Measurements from ENCODE around the gene WDR38. TPM values are rescaled to one million over a fixed set of nuclear protein-coding genes. Genes with fewer than 3 reads are reported as not detected.

Gene WDR38
- total and polyA plus RNA-seq, 2 of the 13 experiments (the other 11 are each of a cell fraction or from before 2014, with no cell fraction given), result not detected

DNA sequence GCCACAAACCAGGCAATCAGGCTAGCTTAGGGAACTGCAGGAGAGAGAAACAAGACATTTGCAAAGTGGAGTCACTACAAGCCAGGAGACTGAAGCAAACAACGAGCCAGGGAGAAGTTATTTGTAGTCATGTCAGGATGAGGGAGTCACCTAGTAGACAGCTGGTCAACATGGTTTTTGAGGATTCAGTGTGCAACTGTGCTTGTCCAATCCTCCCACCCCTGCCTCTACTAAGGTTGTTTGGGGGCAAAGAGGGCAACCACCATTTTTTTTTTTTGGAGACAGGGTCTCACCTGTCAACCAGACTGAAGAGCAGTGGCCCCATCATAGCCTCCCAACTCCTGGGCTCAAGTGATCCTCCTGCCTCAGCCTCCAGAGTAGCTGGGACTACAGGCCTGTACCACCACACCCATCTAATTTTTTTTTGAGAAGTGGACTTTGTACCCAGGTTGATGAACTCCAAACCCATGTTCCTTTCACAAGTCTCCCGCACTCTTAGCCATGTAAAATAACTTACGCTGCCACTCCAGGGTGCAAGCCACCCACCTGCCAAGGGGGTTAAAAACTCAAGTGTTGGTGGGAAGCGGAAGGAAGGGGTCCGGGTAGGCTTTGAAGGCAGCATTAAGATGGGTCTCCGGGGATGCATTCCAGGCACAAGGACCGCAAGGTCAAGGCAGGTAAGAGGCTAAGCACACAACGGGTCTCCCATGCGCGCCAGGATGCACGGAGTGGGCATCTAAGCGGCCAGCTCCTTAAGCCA is 7.5 kb downstream of the WDR38 start (continued):
- TF ChIP-seq, protein P1, sequence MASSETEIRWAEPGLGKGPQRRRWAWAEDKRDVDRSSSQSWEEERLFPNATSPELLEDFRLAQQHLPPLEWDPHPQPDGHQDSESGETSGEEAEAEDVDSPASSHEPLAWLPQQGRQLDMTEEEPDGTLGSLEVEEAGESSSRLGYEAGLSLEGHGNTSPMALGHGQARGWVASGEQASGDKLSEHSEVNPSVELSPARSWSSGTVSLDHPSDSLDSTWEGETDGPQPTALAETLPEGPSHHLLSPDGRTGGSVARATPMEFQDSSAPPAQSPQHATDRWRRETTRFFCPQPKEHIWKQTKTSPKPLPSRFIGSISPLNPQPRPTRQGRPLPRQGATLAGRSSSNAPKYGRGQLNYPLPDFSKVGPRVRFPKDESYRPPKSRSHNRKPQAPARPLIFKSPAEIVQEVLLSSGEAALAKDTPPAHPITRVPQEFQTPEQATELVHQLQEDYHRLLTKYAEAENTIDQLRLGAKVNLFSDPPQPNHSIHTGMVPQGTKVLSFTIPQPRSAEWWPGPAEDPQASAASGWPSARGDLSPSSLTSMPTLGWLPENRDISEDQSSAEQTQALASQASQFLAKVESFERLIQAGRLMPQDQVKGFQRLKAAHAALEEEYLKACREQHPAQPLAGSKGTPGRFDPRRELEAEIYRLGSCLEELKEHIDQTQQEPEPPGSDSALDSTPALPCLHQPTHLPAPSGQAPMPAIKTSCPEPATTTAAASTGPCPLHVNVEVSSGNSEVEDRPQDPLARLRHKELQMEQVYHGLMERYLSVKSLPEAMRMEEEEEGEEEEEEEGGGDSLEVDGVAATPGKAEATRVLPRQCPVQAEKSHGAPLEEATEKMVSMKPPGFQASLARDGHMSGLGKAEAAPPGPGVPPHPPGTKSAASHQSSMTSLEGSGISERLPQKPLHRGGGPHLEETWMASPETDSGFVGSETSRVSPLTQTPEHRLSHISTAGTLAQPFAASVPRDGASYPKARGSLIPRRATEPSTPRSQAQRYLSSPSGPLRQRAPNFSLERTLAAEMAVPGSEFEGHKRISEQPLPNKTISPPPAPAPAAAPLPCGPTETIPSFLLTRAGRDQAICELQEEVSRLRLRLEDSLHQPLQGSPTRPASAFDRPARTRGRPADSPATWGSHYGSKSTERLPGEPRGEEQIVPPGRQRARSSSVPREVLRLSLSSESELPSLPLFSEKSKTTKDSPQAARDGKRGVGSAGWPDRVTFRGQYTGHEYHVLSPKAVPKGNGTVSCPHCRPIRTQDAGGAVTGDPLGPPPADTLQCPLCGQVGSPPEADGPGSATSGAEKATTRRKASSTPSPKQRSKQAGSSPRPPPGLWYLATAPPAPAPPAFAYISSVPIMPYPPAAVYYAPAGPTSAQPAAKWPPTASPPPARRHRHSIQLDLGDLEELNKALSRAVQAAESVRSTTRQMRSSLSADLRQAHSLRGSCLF (CRISPR knock-in tag; IDR thresholded peaks at IDR 0.05; ENCODE audit: borderline replicate concordance), result no peak
- TF ChIP-seq ZNF326 (CRISPR knock-in tag; IDR thresholded peaks at IDR 0.05; ENCODE audit: borderline replicate concordance) (no peak), ZNF263 (CRISPR knock-in tag; IDR thresholded peaks at IDR 0.05) (no peak), CBX1 (IDR thresholded peaks at IDR 0.05; ENCODE audit: low read depth) (no peak), ZNF672 (CRISPR knock-in tag; IDR thresholded peaks at IDR 0.05) (no peak), HOXA3 (CRISPR knock-in tag; IDR thresholded peaks at IDR 0.05) (no peak), ZNF768 (CRISPR knock-in tag; IDR thresholded peaks at IDR 0.05) (no peak), SOX5 (CRISPR knock-in tag; IDR thresholded peaks at IDR 0.05; ENCODE audit: borderline replicate concordance) (0 out of 2 replicates have a peak, but pooled peaks have one; percentile 16), ONECUT2 (CRISPR knock-in tag; IDR thresholded peaks at IDR 0.05) (no peak), FOXK2 (IDR thresholded peaks at IDR 0.05) (no peak), MXI1 (IDR thresholded peaks at IDR 0.05; ENCODE audit: borderline replicate concordance, low read depth, low read length) (no peak), CHCHD3 (CRISPR knock-in tag; IDR thresholded peaks at IDR 0.05) (no peak), ZIK1 (CRISPR knock-in tag; IDR thresholded peaks at IDR 0.05; ENCODE audit: borderline replicate concordance, low read depth) (no peak), POLR2G (IDR thresholded peaks at IDR 0.05; ENCODE audit: low read depth, low read length) (0 out of 2 replicates have a peak, but pooled peaks have one; percentile 16), NFE2L2 (IDR thresholded peaks at IDR 0.05; ENCODE audit: low read length) (no peak)
- TF ChIP-seq, protein P2, sequence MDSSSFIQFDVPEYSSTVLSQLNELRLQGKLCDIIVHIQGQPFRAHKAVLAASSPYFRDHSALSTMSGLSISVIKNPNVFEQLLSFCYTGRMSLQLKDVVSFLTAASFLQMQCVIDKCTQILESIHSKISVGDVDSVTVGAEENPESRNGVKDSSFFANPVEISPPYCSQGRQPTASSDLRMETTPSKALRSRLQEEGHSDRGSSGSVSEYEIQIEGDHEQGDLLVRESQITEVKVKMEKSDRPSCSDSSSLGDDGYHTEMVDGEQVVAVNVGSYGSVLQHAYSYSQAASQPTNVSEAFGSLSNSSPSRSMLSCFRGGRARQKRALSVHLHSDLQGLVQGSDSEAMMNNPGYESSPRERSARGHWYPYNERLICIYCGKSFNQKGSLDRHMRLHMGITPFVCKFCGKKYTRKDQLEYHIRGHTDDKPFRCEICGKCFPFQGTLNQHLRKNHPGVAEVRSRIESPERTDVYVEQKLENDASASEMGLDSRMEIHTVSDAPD (CRISPR knock-in tag; IDR thresholded peaks at IDR 0.05), result no peak
- TF ChIP-seq, protein P3, sequence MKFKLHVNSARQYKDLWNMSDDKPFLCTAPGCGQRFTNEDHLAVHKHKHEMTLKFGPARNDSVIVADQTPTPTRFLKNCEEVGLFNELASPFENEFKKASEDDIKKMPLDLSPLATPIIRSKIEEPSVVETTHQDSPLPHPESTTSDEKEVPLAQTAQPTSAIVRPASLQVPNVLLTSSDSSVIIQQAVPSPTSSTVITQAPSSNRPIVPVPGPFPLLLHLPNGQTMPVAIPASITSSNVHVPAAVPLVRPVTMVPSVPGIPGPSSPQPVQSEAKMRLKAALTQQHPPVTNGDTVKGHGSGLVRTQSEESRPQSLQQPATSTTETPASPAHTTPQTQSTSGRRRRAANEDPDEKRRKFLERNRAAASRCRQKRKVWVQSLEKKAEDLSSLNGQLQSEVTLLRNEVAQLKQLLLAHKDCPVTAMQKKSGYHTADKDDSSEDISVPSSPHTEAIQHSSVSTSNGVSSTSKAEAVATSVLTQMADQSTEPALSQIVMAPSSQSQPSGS (CRISPR knock-in tag; IDR thresholded peaks at IDR 0.05), result no peak
- TF ChIP-seq, protein P4, sequence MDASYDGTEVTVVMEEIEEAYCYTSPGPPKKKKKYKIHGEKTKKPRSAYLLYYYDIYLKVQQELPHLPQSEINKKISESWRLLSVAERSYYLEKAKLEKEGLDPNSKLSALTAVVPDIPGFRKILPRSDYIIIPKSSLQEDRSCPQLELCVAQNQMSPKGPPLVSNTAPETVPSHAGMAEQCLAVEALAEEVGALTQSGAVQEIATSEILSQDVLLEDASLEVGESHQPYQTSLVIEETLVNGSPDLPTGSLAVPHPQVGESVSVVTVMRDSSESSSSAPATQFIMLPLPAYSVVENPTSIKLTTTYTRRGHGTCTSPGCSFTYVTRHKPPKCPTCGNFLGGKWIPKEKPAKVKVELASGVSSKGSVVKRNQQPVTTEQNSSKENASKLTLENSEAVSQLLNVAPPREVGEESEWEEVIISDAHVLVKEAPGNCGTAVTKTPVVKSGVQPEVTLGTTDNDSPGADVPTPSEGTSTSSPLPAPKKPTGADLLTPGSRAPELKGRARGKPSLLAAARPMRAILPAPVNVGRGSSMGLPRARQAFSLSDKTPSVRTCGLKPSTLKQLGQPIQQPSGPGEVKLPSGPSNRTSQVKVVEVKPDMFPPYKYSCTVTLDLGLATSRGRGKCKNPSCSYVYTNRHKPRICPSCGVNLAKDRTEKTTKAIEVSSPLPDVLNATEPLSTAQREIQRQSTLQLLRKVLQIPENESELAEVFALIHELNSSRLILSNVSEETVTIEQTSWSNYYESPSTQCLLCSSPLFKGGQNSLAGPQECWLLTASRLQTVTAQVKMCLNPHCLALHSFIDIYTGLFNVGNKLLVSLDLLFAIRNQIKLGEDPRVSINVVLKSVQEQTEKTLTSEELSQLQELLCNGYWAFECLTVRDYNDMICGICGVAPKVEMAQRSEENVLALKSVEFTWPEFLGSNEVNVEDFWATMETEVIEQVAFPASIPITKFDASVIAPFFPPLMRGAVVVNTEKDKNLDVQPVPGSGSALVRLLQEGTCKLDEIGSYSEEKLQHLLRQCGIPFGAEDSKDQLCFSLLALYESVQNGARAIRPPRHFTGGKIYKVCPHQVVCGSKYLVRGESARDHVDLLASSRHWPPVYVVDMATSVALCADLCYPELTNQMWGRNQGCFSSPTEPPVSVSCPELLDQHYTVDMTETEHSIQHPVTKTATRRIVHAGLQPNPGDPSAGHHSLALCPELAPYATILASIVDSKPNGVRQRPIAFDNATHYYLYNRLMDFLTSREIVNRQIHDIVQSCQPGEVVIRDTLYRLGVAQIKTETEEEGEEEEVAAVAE (CRISPR knock-in tag; IDR thresholded peaks at IDR 0.05; ENCODE audit: borderline replicate concordance), result 0 out of 2 replicates have a peak, but pooled peaks have one; percentile 5
